ENCODE results near the gene PRKCD. TPM values are rescaled to one million over a fixed set of nuclear protein-coding genes. Genes with fewer than 3 reads are reported as not detected.

The PRKCD gene
- total RNA-seq, 1 experiment from 2014 or later = 30.9 TPM

- Histone ChIP-seq H3K27me3 (replicated peaks; ENCODE audit: control insufficient read depth, insufficient read depth, low read length) (no peaks in the 10 kb centered on the region), H3K9me3 (no peaks in the 10 kb centered on the region), H3K4me3 (ENCODE audit: low read depth, low read length) (no peak overlapping the region), H3K4me1 (peaks cover 29% of the 10 kb centered on the region), H3K36me3 (ENCODE audit: control insufficient read depth, insufficient read depth, low read length) (peaks cover 2% of the 10 kb centered on the region)
- no peak overlapping the region for H3K27ac Mint-ChIP-seq (ENCODE audit: unreplicated experiment)
- no peaks in the 10 kb centered on the region for H3K9me3 Mint-ChIP-seq (ENCODE audit: unreplicated experiment)
- H3K36me3 Mint-ChIP-seq (ENCODE audit: insufficient read depth, unreplicated experiment) = peaks cover under 1% of the 10 kb centered on the region
- TF ChIP-seq, protein P1, sequence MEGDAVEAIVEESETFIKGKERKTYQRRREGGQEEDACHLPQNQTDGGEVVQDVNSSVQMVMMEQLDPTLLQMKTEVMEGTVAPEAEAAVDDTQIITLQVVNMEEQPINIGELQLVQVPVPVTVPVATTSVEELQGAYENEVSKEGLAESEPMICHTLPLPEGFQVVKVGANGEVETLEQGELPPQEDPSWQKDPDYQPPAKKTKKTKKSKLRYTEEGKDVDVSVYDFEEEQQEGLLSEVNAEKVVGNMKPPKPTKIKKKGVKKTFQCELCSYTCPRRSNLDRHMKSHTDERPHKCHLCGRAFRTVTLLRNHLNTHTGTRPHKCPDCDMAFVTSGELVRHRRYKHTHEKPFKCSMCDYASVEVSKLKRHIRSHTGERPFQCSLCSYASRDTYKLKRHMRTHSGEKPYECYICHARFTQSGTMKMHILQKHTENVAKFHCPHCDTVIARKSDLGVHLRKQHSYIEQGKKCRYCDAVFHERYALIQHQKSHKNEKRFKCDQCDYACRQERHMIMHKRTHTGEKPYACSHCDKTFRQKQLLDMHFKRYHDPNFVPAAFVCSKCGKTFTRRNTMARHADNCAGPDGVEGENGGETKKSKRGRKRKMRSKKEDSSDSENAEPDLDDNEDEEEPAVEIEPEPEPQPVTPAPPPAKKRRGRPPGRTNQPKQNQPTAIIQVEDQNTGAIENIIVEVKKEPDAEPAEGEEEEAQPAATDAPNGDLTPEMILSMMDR (IDR thresholded peaks at IDR 0.05; ENCODE audit: insufficient read depth in 1 of 2, low read depth in 1 of 2, low read length in 1 of 2, severe bottlenecking in 1 of 2, unreplicated experiment in 1 of 2) = no peak
- ChIA-PET POLR2A (no interaction called here), CTCF (interaction anchor here (0.9 kb wide), 1 partner anchor 56 kb away, joined by 3 read pairs; no protein-coding TSS in a partner anchor)
- H3K4me3 Mint-ChIP-seq (ENCODE audit: unreplicated experiment) = no peak overlapping the region
- no peak for DNase-seq
- intact Hi-C loops (cut with micrococcal nuclease; ENCODE audit: unreplicated experiment) = no loop called here
- BruUV-seq (replicated peaks) = no TSS peak
- H3K27me3 Mint-ChIP-seq (ENCODE audit: insufficient read depth, unreplicated experiment) = no peaks in the 10 kb centered on the region
- H3K4me1 Mint-ChIP-seq (ENCODE audit: low read depth, unreplicated experiment) = peaks cover 37% of the 10 kb centered on the region
Observed at GRCh38 chr3:53166781-53167291, 5.8 kb downstream of the PRKCD start.

GRCh38 chr3:53167418-53168174 lies 6.6 kb downstream of the PRKCD start:
- ChIA-PET POLR2A (no interaction called here), CTCF (interaction anchor here (0.9 kb wide), 1 partner anchor 57 kb away, joined by 3 read pairs; no protein-coding TSS in a partner anchor)
- Mint-ChIP-seq H3K27ac (ENCODE audit: unreplicated experiment) (no peak overlapping the region), H3K9me3 (ENCODE audit: unreplicated experiment) (no peaks in the 10 kb centered on the region), H3K4me1 (ENCODE audit: low read depth, unreplicated experiment) (peaks cover 32% of the 10 kb centered on the region), H3K36me3 (ENCODE audit: insufficient read depth, unreplicated experiment) (no peaks in the 10 kb centered on the region), H3K4me3 (ENCODE audit: unreplicated experiment) (no peak overlapping the region), H3K27me3 (ENCODE audit: insufficient read depth, unreplicated experiment) (no peaks in the 10 kb centered on the region)
- TF ChIP-seq, protein P1 (IDR thresholded peaks at IDR 0.05; ENCODE audit: insufficient read depth in 1 of 2, low read depth in 1 of 2, low read length in 1 of 2, severe bottlenecking in 1 of 2, unreplicated experiment in 1 of 2) = no peak
- BruUV-seq (replicated peaks) = no TSS peak
- Histone ChIP-seq H3K27me3 (replicated peaks; ENCODE audit: control insufficient read depth, insufficient read depth, low read length) (no peaks in the 10 kb centered on the region), H3K4me1 (peaks cover 25% of the 10 kb centered on the region), H3K4me3 (ENCODE audit: low read depth, low read length) (no peak overlapping the region), H3K9me3 (no peaks in the 10 kb centered on the region), H3K36me3 (ENCODE audit: control insufficient read depth, insufficient read depth, low read length) (peaks cover 2% of the 10 kb centered on the region)
- no peak for DNase-seq
- intact Hi-C loops (cut with micrococcal nuclease; ENCODE audit: unreplicated experiment) = no loop called here

DNA sequence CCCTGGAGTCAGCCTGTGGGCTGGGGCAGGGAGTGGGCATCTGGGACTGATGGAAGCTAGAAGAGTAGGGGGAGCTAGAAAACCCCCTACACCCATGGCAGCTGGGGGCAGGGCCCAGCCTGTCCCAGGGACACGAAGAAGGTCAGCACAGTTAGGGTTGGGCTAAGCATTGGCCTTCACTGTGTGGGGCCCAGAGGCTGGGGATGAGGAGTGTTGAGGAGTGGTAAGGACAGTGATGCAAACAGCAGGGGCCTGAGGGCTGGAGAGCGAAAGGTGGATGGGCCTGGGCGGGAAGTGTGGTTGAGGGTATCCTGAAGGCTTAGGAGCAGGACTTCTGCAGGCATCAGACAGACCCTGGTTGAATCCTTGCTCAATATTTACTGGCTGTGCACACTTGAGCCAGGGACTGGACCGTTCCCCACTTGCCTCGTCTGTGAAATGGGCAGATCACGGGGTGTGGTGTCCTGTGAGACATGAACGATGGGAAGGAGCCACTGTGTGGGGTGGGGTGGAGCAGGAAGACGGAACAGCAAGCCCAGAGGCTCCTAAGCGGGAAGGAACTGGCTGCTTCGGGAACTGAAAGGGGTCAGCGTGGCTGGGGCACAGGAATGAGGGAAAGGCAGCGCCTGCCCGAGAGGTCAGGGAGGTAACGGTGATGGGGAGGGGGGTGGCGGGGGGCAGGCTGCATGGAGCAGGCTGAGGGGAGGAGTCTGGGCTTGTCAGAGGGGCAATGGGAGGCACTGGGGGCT lies 7.3 kb downstream of the PRKCD start:
- peak overlapping the region; percentile 55 for H3K27ac Mint-ChIP-seq (ENCODE audit: unreplicated experiment)
- POLR2A ChIA-PET = no interaction called here

More for the DNA sequence above, 7.3 kb downstream of the PRKCD start:
- Histone ChIP-seq H3K36me3 (ENCODE audit: control insufficient read depth, insufficient read depth, low read length) (peaks cover 2% of the 10 kb centered on the region), H3K4me3 (ENCODE audit: low read depth, low read length) (no peak overlapping the region), H3K4me1 (peaks cover 19% of the 10 kb centered on the region), H3K27me3 (replicated peaks; ENCODE audit: control insufficient read depth, insufficient read depth, low read length) (no peaks in the 10 kb centered on the region), H3K9me3 (no peaks in the 10 kb centered on the region)
- TF ChIP-seq, protein P1 (IDR thresholded peaks at IDR 0.05; ENCODE audit: insufficient read depth in 1 of 2, low read depth in 1 of 2, low read length in 1 of 2, severe bottlenecking in 1 of 2, unreplicated experiment in 1 of 2) = no peak
- CTCF ChIA-PET = interaction anchor here (2.1 kb wide), 1 partner anchor 54 kb away, joined by 5 read pairs; no protein-coding TSS in a partner anchor
- BruUV-seq (replicated peaks) = no TSS peak
- H3K9me3 Mint-ChIP-seq (ENCODE audit: unreplicated experiment) = no peaks in the 10 kb centered on the region
- H3K4me3 Mint-ChIP-seq (ENCODE audit: unreplicated experiment) = no peak overlapping the region
- intact Hi-C loops (cut with micrococcal nuclease; ENCODE audit: unreplicated experiment) = no loop called here
- no peak for DNase-seq
- H3K4me1 Mint-ChIP-seq (ENCODE audit: low read depth, unreplicated experiment) = peaks cover 25% of the 10 kb centered on the region
- H3K36me3 Mint-ChIP-seq (ENCODE audit: insufficient read depth, unreplicated experiment) = no peaks in the 10 kb centered on the region
- H3K27me3 Mint-ChIP-seq (ENCODE audit: insufficient read depth, unreplicated experiment) = no peaks in the 10 kb centered on the region

Data from Caco-2 (cell line).